BE2C (cell line): ENCODE measurements around the gene TOP1.
"Not testable (repeated sequence)": the region's sequence is repeated elsewhere in the genome, so short reads cannot be mapped to it uniquely, and the experiment has no call there.

Experiments used
- DNase-seq: peaks from one replicate; pipeline ENCODE4 v3.0.0-alpha.2; 2020
- H3K27me3 ChIP-seq: fragments of 250-450 bp; sonication (Bioruptor Pico); 2 replicates; pipeline ENCODE4 v1.5.1; 2020; ENCODE audit warnings: mild to moderate bottlenecking
- H3K36me3 ChIP-seq: fragments of 250-450 bp; sonication (Bioruptor Pico); 2 replicates; pipeline ENCODE4 v1.5.1; 2020; ENCODE audit warnings: mild to moderate bottlenecking
- H3K4me1 ChIP-seq: fragments of 250-450 bp; sonication (Bioruptor Pico); 2 replicates; pipeline ENCODE4 v1.5.1; 2020
- H3K4me3 ChIP-seq: 2 replicates; pipeline ENCODE4 v1.5.1; 2011; ENCODE audit warnings: low read depth, low read length
- H3K9me3 ChIP-seq: fragments of 250-450 bp; sonication (Bioruptor Pico); 2 replicates; pipeline ENCODE4 v1.5.1; 2020
- CTCF ChIP-seq: IDR thresholded peaks from 2 replicates; pipeline ENCODE4 v1.5.1; 2012; ENCODE audit warnings: mild to moderate bottlenecking, low read depth, low read length

TOP1 gene

GRCh38 chr20:41108531-41108930, 79.9 kb downstream of the TOP1 start:
- no peak for TF ChIP-seq CTCF
- H3K9me3 ChIP-seq = no peaks in the 10 kb centered on the region
- H3K4me3 ChIP-seq = no peak overlapping the region
- peaks cover 86% of the 10 kb centered on the region for H3K36me3 ChIP-seq
- DNase-seq = no peak
- H3K27me3 ChIP-seq = no peaks in the 10 kb centered on the region
- no peaks in the 10 kb centered on the region; the same call in 1 of the 2 replicates for H3K4me1 ChIP-seq

- no peaks in the 10 kb centered on the region for H3K27me3 ChIP-seq
- H3K9me3 ChIP-seq = no peaks in the 10 kb centered on the region
- no peak overlapping the region for H3K4me3 ChIP-seq
- no peak for DNase-seq
- H3K36me3 ChIP-seq = peaks cover 84% of the 10 kb centered on the region
- H3K4me1 ChIP-seq = no peaks in the 10 kb centered on the region; the same call in 1 of the 2 replicates
- no peak for TF ChIP-seq CTCF
Observed at GRCh38 chr20:41110012-41110411, 81.4 kb downstream of the TOP1 start.

- TF ChIP-seq CTCF = no peak
- H3K4me1 ChIP-seq = no peaks in the 10 kb centered on the region; the same call in 1 of the 2 replicates
- H3K9me3 ChIP-seq = no peaks in the 10 kb centered on the region
- DNase-seq = no peak
- no peak overlapping the region for H3K4me3 ChIP-seq
- H3K36me3 ChIP-seq = peaks cover 90% of the 10 kb centered on the region
- no peaks in the 10 kb centered on the region for H3K27me3 ChIP-seq
Observed at GRCh38 chr20:41110930-41111577, 82.4 kb downstream of the TOP1 start.

- Histone ChIP-seq H3K9me3 (no peaks in the 10 kb centered on the region), H3K4me3 (no peak overlapping the region), H3K36me3 (peaks cover 90% of the 10 kb centered on the region), H3K4me1 (no peaks in the 10 kb centered on the region; the same call in 1 of the 2 replicates), H3K27me3 (no peaks in the 10 kb centered on the region)
- no peak for TF ChIP-seq CTCF
- DNase-seq = no peak
Observed at GRCh38 chr20:41111578-41111951, 82.9 kb downstream of the TOP1 start.

GRCh38 chr20:41116282-41116956, 87.8 kb downstream of the TOP1 start:
- TF ChIP-seq CTCF = no peak

GRCh38 chr20:41118159-41118558, 89.5 kb downstream of the TOP1 start:
- not testable (repeated sequence) for H3K4me1 ChIP-seq, H3K9me3 ChIP-seq, DNase-seq, H3K27me3 ChIP-seq, H3K4me3 ChIP-seq
- peaks cover 98% of the 10 kb centered on the region for H3K36me3 ChIP-seq
- TF ChIP-seq CTCF = 0 out of 2 replicates have a peak, but pooled peaks have one; percentile 17

More at GRCh38 chr20:41116282-41116956, 87.8 kb downstream of the TOP1 start:
- no peak for DNase-seq
- H3K4me1 ChIP-seq = no peaks in the 10 kb centered on the region
- H3K4me3 ChIP-seq = no peak overlapping the region
- H3K36me3 ChIP-seq = peaks cover 96% of the 10 kb centered on the region
- H3K27me3 ChIP-seq = no peaks in the 10 kb centered on the region
- no peaks in the 10 kb centered on the region for H3K9me3 ChIP-seq
